Hypothalamus (tissue), 51 donors: ENCODE measurements around the gene RXFP3.
"Not testable (repeated sequence)": the region's sequence is repeated elsewhere in the genome, so short reads cannot be mapped to it uniquely, and the experiment has no call there.

Source experiments
- DNase-seq, 51 donors: peaks; one replicate each; lab custom pipeline; 2025; lab: John Stamatoyannopoulos, UW

Gene RXFP3

DNA sequence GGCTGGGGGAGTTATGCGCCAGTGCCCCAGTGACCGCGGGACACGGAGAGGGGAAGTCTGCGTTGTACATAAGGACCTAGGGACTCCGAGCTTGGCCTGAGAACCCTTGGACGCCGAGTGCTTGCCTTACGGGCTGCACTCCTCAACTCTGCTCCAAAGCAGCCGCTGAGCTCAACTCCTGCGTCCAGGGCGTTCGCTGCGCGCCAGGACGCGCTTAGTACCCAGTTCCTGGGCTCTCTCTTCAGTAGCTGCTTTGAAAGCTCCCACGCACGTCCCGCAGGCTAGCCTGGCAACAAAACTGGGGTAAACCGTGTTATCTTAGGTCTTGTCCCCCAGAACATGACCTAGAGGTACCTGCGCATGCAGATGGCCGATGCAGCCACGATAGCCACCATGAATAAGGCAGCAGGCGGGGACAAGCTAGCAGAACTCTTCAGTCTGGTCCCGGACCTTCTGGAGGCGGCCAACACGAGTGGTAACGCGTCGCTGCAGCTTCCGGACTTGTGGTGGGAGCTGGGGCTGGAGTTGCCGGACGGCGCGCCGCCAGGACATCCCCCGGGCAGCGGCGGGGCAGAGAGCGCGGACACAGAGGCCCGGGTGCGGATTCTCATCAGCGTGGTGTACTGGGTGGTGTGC, at the start of gene RXFP3:
Gene RXFP3 (plus strand): TSS at position 6 of the 636 bp plus-strand sequence. CDS start 355 bp downstream, at position 361.
- peak in 3 of 51 donors; percentile 1 to 17 (median 2) for DNase-seq

DNA sequence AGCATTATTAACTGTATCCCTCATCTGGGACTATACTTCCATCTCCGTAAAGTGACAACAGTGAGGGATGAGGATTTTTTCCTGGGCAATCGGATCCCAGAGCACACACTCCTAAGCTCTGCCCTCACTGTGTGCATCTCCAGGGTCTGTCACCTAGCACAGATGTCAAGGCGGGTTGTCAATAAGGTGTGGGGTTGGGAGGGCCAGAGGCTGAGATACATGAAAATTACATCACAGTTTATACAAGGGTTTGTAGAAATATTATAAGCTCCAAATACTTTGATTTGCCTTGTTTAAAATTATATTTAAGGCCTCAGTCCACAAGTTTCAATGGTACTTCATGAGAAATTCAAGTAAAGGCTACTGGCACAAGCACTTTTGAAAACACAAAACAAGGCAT, 48.9 kb upstream of the RXFP3 start:
- DNase-seq = no peak

DNA sequence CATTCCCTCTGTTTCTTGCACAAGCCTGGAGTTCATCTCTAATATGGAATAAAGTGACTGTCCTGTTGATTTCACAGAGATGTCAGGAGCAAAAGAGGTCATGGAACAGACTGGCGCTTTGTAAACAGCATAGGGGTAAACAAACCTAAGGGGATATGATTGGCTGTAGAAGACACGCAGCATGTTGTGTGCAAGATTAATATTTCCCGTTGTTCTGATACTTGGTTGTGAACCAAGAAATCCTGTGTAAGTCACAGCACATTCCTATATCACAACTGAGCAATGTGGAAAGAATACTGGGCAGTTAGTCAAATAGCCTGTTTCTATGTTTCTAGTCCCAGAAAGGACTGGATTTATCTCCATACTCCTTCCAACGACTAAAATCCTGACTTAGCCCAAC, 47.6 kb upstream of the RXFP3 start:
- DNase-seq = no peak

GRCh38 chr5:33890131-33891032, 45.8 kb upstream of the RXFP3 start:
- DNase-seq = no peak

GRCh38 chr5:33891446-33891787, 44.8 kb upstream of the RXFP3 start:
- DNase-seq = no peak

DNA sequence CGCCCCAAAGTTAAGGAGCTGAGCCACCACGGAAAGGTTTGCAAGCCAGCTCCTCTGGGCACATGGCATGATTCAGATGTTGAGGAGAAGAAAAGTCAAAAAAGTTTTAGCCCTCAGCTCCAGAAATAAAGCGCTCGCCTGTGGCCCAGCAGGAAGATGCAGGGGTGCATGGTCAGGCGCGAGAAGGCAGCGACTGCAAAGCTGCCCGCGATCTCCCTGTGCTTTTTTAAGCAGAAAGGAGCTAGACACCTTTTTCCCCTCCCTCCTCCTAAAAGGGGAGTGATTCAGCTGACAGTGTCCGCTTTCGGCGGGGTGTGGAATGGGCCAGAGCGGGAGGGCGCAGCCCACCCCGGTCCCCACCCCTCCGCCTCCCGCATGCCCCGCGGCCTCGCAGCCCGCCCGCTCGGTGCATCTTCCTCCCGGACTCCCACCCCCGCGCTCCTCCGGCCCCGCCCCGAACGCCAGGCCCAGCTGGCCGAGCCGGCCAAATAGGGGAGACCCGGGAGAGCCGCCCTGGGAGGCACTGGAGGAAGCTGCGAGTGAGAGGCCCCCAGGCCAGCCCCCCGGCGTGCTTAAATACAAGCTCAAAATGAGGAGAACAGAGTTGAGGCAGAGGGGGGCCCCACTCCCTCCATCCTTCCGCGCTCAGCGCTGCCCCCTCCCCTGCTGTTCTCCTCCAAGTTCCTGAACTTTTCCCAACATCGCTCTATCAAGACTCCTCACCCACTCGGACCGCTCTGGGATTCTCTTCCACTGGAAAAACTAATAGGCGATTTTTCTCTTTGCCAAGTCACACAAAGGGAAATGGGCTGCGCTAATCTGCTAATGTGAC, 44.2 kb upstream of the RXFP3 start, which contains the start of gene ADAMTS12:
Gene ADAMTS12 (minus strand): TSS at position 203 of the 832 bp plus-strand sequence. CDS start 134 bp downstream, at position 69.
- peak in 3 of 51 donors; percentile 1 to 8 (median 5) for DNase-seq

GRCh38 chr5:33892620-33893137, 43.5 kb upstream of the RXFP3 start:
- DNase-seq = no peak

DNA sequence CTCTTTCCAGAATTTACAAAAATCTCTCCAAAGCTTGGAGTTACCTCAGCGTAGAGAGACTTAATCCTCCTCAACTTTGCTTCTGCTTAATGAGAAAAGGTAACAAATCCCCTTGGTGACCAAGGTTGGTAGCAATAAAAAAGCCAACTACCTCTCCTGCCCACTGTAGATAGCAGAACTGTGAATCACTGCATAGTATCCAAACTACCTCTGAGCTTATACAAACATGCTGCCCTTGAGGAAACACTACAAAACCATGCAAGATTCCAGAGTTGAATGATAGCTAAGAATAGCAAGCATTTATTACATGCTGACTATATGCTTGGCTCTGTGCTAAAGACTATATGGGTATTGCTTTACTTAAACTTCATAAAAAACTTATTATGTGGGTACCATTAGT, 41.6 kb upstream of the RXFP3 start:
- no peak for DNase-seq

GRCh38 chr5:33901156-33901555, 35.0 kb upstream of the RXFP3 start:
- DNase-seq = no peak

DNA sequence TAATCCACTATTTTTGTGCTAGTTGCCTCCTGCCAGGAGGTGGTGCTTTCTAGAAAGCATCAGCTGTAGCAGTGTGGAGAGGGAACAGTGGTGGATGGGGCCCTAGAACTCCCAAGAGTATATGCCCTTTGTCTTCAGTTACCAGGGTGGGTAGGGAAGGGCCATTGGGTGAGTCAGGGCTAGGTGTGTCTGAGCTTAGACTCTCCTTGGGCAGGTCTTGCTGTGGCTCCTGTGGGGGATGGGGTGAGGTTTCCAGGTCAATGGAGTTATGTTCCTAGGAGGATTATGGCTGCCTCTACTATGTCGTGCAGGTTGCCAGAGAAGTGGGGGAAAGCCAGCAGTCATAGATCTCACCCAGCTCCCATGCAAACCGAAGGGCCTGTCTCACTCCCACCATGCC, 33.1 kb upstream of the RXFP3 start:
- DNase-seq = no peak

DNA sequence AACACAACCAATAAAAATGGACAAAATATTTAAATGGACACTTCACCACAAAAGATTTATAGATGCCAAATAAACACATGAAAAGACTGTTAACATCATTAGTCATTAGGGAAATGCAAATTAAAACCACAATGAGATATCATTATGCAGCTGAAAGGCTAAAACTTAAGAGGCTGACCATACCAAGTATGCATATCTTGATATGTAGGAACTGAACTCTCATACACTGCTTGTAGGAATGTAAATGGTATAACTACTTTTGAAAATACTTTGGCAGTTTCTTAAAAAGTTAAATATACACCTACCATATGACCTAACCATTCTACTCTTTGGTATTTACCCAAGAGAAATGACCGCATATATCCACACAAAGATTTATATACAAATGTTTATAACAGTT, 30.8 kb upstream of the RXFP3 start:
- no peak for DNase-seq

DNA sequence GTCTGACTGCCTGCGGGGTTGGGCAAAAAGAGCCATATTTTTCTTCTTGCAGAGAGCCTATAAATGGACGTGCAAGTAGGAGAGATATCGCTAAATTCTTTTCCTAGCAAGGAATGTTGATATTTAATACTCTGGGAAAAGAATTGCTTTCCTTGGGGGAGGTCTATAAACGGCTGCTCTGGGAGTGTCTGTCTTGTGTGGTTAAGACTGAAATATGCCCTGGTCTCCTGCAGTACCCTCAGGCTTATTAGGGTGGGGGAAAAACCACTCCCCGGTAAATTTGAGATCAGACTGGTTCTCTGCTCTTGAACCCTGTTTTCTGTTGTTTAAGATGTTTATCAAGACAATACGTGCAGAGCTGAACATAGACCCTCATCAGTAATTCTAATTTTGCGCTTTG, 29.9 kb upstream of the RXFP3 start:
- DNase-seq = not testable (repeated sequence)

GRCh38 chr5:33914844-33915243, 21.3 kb upstream of the RXFP3 start:
- not testable (repeated sequence) for DNase-seq

- no peak for DNase-seq
These were observed 15.2 kb upstream of the RXFP3 start for GRCh38 chr5:33921002-33921401.

GRCh38 chr5:33925278-33925677, 10.9 kb upstream of the RXFP3 start:
- no peak for DNase-seq

DNA sequence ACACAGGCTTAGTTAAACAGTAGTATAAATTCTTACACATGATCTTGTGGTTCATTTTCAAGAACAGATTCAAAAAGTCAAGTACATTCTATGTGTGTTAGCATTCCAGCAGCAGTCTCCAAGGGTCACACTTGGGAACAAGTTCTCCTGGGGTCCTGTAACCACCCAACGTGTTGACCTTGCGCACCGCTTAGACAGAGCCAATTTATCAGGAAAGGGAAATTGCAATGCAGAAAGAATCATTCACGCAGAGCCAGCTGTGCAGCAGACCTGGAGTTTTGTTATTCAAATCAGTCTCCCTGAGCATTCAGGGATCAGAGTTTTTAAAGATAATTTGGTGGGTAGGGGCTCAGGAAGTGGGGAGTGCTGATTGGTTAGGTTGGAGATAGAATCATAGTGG, 8.5 kb upstream of the RXFP3 start:
- no peak for DNase-seq

DNA sequence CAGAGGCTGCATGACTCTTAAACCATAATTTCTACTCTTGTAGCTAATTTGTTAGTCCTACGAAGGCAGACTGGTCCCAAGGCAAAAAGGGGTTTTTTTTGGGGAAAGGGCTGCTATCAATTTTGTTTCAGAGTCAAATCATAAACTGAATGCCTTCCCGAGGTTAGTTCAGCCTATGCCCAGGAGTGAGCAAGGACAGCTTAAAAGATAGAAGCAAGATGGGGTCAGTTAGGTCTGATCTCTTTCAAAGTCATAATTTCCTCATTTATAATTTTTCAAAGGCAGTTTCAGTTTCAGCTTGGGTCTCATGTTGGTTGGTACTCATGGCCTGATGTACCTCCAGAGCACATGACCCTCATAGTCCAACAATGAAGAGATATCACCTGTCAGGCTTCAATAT, 7.9 kb upstream of the RXFP3 start:
- DNase-seq = no peak

DNA sequence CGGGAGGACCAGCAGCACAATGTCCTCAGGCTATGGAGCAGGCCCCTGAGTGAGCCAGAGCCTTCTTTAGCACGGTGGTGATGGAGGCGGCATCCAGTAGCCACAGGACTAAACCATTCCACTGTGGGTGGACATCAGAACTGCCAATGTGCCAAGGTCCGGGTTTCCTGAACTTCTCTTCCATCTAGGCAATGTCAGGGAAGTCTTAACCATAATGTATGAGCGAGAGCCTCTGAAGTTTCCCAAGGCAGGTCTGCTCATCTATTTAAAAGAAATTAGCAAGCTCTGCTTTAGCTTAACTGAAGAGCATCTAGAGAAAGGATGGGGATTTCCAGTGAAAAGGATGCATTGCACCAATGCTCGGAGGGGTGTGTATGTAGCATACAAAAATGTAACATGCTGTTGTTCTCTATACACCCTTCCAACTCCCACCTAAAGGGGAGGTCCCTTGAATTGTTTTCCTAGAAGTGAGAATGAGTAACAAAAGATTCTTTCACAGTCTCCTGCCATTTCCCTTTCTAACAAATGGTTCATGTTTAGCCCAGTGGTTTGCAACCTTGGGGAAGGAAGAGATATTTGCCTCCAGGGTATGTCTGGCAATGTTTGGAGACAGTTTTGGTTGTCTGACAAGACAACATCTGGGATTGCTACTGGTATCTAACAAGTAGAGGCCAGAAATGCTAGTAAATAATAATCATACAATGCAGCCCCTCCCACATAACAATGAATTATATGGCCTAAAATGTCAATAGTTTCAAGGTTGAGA, 6.1 kb upstream of the RXFP3 start:
- DNase-seq = no peak

- no peak for DNase-seq
These were observed 5.0 kb upstream of the RXFP3 start for GRCh38 chr5:33931136-33931535.

DNA sequence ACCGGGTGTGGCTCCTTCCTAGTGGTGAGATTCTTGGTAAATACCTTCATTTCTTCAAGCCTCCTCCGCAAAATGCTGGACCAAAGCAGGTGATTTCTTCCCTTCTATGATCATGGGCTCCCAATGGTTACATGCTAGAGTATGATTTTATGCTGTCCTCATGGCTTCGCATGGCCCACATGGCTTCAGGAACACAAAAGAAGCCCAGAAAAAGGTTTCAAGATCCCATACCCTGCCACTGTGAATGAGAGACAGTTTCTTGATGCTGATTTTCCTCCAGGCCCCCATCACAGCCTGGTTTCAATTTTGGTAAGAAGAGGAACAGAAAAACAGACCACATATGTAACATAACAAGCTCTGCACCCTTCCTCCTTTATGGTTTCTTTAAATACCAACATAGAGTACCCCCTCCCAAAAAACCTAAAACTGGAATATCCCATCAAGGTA, 2.4 kb upstream of the RXFP3 start:
- no peak for DNase-seq
